Panc1 (cell line): Measurements from ENCODE around the gene CNRIP1.

Experiments
- POLR2AphosphoS5 ChIP-seq: IDR thresholded peaks from 2 replicates; pipeline ENCODE4 v1.6.1; 2012; ENCODE audit warnings: mild to moderate bottlenecking, low read depth, low read length, moderate library complexity
- REST ChIP-seq, 2 experiments: IDR thresholded peaks; 2 replicates each; pipeline ENCODE4 v1.6.1; 2011 to 2012; ENCODE audit warnings: low read depth in 2 of 2, control low read depth in 1 of 2, low read length in 1 of 2, mild to moderate bottlenecking in 1 of 2, moderate library complexity in 1 of 2; ENCODE audit not compliant: insufficient read depth in 1 of 2
- TF ChIP-seq, protein P1 (sequence below): fragments of 450-650 bp; IDR thresholded peaks from 2 replicates; pipeline ENCODE4 v1.5.1; 2017; ENCODE audit warnings: mild to moderate bottlenecking

- TF ChIP-seq, protein P1, sequence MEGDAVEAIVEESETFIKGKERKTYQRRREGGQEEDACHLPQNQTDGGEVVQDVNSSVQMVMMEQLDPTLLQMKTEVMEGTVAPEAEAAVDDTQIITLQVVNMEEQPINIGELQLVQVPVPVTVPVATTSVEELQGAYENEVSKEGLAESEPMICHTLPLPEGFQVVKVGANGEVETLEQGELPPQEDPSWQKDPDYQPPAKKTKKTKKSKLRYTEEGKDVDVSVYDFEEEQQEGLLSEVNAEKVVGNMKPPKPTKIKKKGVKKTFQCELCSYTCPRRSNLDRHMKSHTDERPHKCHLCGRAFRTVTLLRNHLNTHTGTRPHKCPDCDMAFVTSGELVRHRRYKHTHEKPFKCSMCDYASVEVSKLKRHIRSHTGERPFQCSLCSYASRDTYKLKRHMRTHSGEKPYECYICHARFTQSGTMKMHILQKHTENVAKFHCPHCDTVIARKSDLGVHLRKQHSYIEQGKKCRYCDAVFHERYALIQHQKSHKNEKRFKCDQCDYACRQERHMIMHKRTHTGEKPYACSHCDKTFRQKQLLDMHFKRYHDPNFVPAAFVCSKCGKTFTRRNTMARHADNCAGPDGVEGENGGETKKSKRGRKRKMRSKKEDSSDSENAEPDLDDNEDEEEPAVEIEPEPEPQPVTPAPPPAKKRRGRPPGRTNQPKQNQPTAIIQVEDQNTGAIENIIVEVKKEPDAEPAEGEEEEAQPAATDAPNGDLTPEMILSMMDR: no peak
- TF ChIP-seq REST (IDR thresholded peaks at IDR 0.05; ENCODE audit: insufficient read depth in 1 of 2, low read depth in 2 of 2, low read length in 1 of 2): no peak
- no peak for TF ChIP-seq POLR2AphosphoS5
These were observed 9.2 kb upstream of the CNRIP1 start for GRCh38 chr2:68328901-68329300.
